Stimulated activated CD4-positive, alpha-beta T cell treated with anti-CD3 and anti-CD28 coated beads, Interleukin-1b, Interleukin-23, amount 100 ng/mL, for 24 hours (primary cell): ENCODE results near the gene NFE2L2.
"Not testable (repeated sequence)": the region's sequence is repeated elsewhere in the genome, so short reads cannot be mapped to it uniquely, and the experiment has no call there.

Experiments used
- DNase-seq, 4 experiments: peaks; one replicate each; pipeline ENCODE4 v3.0.0-alpha.2; 2020; ENCODE audit warnings: low read depth in 4 of 4, low spot score in 1 of 4

NFE2L2 gene

GRCh38 chr2:177239932-177240630, 24.4 kb downstream of the NFE2L2 start:
- DNase-seq = no peak

- no peak for DNase-seq
Observed at GRCh38 chr2:177239053-177239452, 25.5 kb downstream of the NFE2L2 start.

- no peak for DNase-seq
Observed at GRCh38 chr2:177237932-177238331, 26.6 kb downstream of the NFE2L2 start.

- DNase-seq = no peak
Observed at GRCh38 chr2:177235855-177236437, 28.6 kb downstream of the NFE2L2 start.

- no peak for DNase-seq
Observed at GRCh38 chr2:177234267-177234666, 30.3 kb downstream of the NFE2L2 start.

GRCh38 chr2:177232098-177232704, 32.3 kb downstream of the NFE2L2 start:
- no peak for DNase-seq

GRCh38 chr2:177231270-177231669, 33.3 kb downstream of the NFE2L2 start:
- no peak for DNase-seq

GRCh38 chr2:177229442-177230242, 34.9 kb downstream of the NFE2L2 start:
- DNase-seq = no peak

GRCh38 chr2:177225965-177226360, 38.6 kb downstream of the NFE2L2 start:
- no peak for DNase-seq

GRCh38 chr2:177223436-177223835, 41.1 kb downstream of the NFE2L2 start:
- not testable (repeated sequence) for DNase-seq

GRCh38 chr2:177221970-177222369, 42.6 kb downstream of the NFE2L2 start:
- no peak for DNase-seq

GRCh38 chr2:177221534-177221933, 43.0 kb downstream of the NFE2L2 start:
- DNase-seq = no peak

GRCh38 chr2:177219787-177220186, 44.7 kb downstream of the NFE2L2 start:
- DNase-seq = not testable (repeated sequence)

GRCh38 chr2:177217247-177217843, 47.2 kb downstream of the NFE2L2 start:
- no peak for DNase-seq

- peak; percentile 85 to 94 (median 90) for DNase-seq
Observed at GRCh38 chr2:177212891-177213856, 51.4 kb downstream of the NFE2L2 start.

GRCh38 chr2:177212106-177212890, 52.2 kb downstream of the NFE2L2 start, which contains the start of gene HNRNPA3:
TSS of gene HNRNPA3 (plus strand) at chr2:177212794. CDS start at chr2:177212800, 6 bp downstream.
- DNase-seq = peak; percentile 98 to 99 (median 98)

- no peak for DNase-seq
Observed at GRCh38 chr2:177211576-177212105, 52.9 kb downstream of the NFE2L2 start.

GRCh38 chr2:177211169-177211568, 53.4 kb downstream of the NFE2L2 start:
- DNase-seq = no peak

- DNase-seq = no peak
Observed at GRCh38 chr2:177207101-177207500, 57.4 kb downstream of the NFE2L2 start.
